ENCODE measurements around the gene ICE2. TPM values are rescaled to one million over a fixed set of nuclear protein-coding genes. Genes with fewer than 3 reads are reported as not detected.
"Not testable (repeated sequence)": the region's sequence is repeated elsewhere in the genome, so short reads cannot be mapped to it uniquely, and the experiment has no call there.

The ICE2 gene
- polyA plus RNA-seq, 3 donors, result 69.9 to 93.7 (median 85.6) TPM

GRCh38 chr15:60454824-60455223 lies 24.1 kb downstream of the ICE2 start:
- DNase-seq, result no peak

GRCh38 chr15:60448668-60449360 lies 30.1 kb downstream of the ICE2 start:
- no peak for DNase-seq

- DNase-seq, result no peak
These were observed 34.5 kb downstream of the ICE2 start for GRCh38 chr15:60444289-60444912.

- no peak for DNase-seq
These were observed 36.2 kb downstream of the ICE2 start for GRCh38 chr15:60442763-60443162.

GRCh38 chr15:60442031-60442650 lies 36.8 kb downstream of the ICE2 start:
- DNase-seq, result no peak

- no peak for DNase-seq
These were observed 37.6 kb downstream of the ICE2 start for GRCh38 chr15:60441331-60441730.

- no peak for DNase-seq
These were observed 40.3 kb downstream of the ICE2 start for GRCh38 chr15:60438646-60439045.

- no peak for DNase-seq
These were observed 50.0 kb downstream of the ICE2 start for GRCh38 chr15:60428935-60429334.

- peak; percentile 23 for DNase-seq
These were observed 52.0 kb downstream of the ICE2 start for GRCh38 chr15:60426870-60427508.

GRCh38 chr15:60425461-60425860 lies 53.5 kb downstream of the ICE2 start:
- no peak for DNase-seq

GRCh38 chr15:60424006-60424405 lies 54.9 kb downstream of the ICE2 start:
- no peak for DNase-seq

GRCh38 chr15:60423537-60423936 lies 55.4 kb downstream of the ICE2 start:
- peak; percentile 85 for DNase-seq

GRCh38 chr15:60421544-60421943 lies 57.4 kb downstream of the ICE2 start:
- no peak for DNase-seq

GRCh38 chr15:60420203-60420716 lies 58.7 kb downstream of the ICE2 start:
- no peak for DNase-seq

- DNase-seq, result no peak
These were observed 59.2 kb downstream of the ICE2 start for GRCh38 chr15:60419753-60420152.

- no peak for DNase-seq
These were observed 60.8 kb downstream of the ICE2 start for GRCh38 chr15:60418096-60418495.

GRCh38 chr15:60417112-60417511 lies 61.8 kb downstream of the ICE2 start:
- no peak for DNase-seq

- DNase-seq, result no peak
These were observed 62.5 kb downstream of the ICE2 start for GRCh38 chr15:60416484-60416883.

GRCh38 chr15:60414016-60414682 lies 64.8 kb downstream of the ICE2 start:
- DNase-seq, result no peak

GRCh38 chr15:60413231-60413824 lies 65.6 kb downstream of the ICE2 start:
- DNase-seq, result no peak

- not testable (repeated sequence) for DNase-seq
These were observed 66.1 kb downstream of the ICE2 start for GRCh38 chr15:60412807-60413206.

Data from renal pelvis (tissue), 4 donors.